ENCODE results near the gene KCND3.

- TF ChIP-seq, protein P1, sequence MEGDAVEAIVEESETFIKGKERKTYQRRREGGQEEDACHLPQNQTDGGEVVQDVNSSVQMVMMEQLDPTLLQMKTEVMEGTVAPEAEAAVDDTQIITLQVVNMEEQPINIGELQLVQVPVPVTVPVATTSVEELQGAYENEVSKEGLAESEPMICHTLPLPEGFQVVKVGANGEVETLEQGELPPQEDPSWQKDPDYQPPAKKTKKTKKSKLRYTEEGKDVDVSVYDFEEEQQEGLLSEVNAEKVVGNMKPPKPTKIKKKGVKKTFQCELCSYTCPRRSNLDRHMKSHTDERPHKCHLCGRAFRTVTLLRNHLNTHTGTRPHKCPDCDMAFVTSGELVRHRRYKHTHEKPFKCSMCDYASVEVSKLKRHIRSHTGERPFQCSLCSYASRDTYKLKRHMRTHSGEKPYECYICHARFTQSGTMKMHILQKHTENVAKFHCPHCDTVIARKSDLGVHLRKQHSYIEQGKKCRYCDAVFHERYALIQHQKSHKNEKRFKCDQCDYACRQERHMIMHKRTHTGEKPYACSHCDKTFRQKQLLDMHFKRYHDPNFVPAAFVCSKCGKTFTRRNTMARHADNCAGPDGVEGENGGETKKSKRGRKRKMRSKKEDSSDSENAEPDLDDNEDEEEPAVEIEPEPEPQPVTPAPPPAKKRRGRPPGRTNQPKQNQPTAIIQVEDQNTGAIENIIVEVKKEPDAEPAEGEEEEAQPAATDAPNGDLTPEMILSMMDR (IDR thresholded peaks at IDR 0.05; ENCODE audit: low read depth, low read length): no peak
- TF ChIP-seq MAX (IDR thresholded peaks at IDR 0.05; ENCODE audit: low read depth, low read length) (no peak), POLR2A (IDR thresholded peaks at IDR 0.05; ENCODE audit: extremely low read depth, insufficient read length) (no peak)
Observed at GRCh38 chr1:111847466-111847865, 142.0 kb downstream of the KCND3 start.

Measured in NB4 (cell line).